ENCODE results near the gene CCDC190.
"Not testable (repeated sequence)": the region's sequence is repeated elsewhere in the genome, so short reads cannot be mapped to it uniquely, and the experiment has no call there.

Gene CCDC190

GRCh38 chr1:162823231-162823630 lies 37.7 kb downstream of the CCDC190 start:
- H3K4me1 Mint-ChIP-seq = peaks cover 19% of the 10 kb centered on the region
- ATAC-seq (peak; percentile 86), DNase-seq (peak; percentile 2 to 12)
- no peaks in the 10 kb centered on the region for H3K9me3 Mint-ChIP-seq
- H3K27me3 Mint-ChIP-seq = peaks cover 59% of the 10 kb centered on the region
- H3K4me3 Mint-ChIP-seq = peak overlapping the region; percentile 35 to 76
- H3K27ac Mint-ChIP-seq = no peak overlapping the region

- Mint-ChIP-seq H3K4me1 (peaks cover 19% of the 10 kb centered on the region), H3K9me3 (no peaks in the 10 kb centered on the region), H3K27me3 (peaks cover 58% of the 10 kb centered on the region), H3K27ac (peak overlapping the region in 1 of 2 donors; percentile 87), H3K4me3 (peak overlapping the region; percentile 76)
- DNase-seq (peak; percentile 11 to 14), ATAC-seq (peak; percentile 62)
These were observed 38.4 kb downstream of the CCDC190 start for GRCh38 chr1:162822391-162823200.

GRCh38 chr1:162818666-162819065 lies 42.3 kb downstream of the CCDC190 start:
- H3K4me3 Mint-ChIP-seq, DNase-seq: not testable (repeated sequence)

GRCh38 chr1:162818136-162818535 lies 42.8 kb downstream of the CCDC190 start:
- Mint-ChIP-seq H3K4me1 (peaks cover 15% of the 10 kb centered on the region), H3K27me3 (peaks cover 25% of the 10 kb centered on the region)
- ATAC-seq, H3K9me3 Mint-ChIP-seq, H3K27ac Mint-ChIP-seq, H3K4me3 Mint-ChIP-seq, DNase-seq: not testable (repeated sequence)

More at GRCh38 chr1:162818666-162819065, 42.3 kb downstream of the CCDC190 start:
- not testable (repeated sequence) for H3K9me3 Mint-ChIP-seq, H3K27ac Mint-ChIP-seq, ATAC-seq
- peaks cover 19% of the 10 kb centered on the region for H3K4me1 Mint-ChIP-seq
- H3K27me3 Mint-ChIP-seq = peaks cover 27% of the 10 kb centered on the region

- H3K27ac Mint-ChIP-seq = peak overlapping the region in 1 of 2 donors; percentile 19
- H3K9me3 Mint-ChIP-seq, H3K4me3 Mint-ChIP-seq, H3K4me1 Mint-ChIP-seq, DNase-seq, ATAC-seq, H3K27me3 Mint-ChIP-seq: not testable (repeated sequence)
These were observed 48.6 kb downstream of the CCDC190 start for GRCh38 chr1:162812357-162812756.

GRCh38 chr1:162807503-162807902 lies 53.5 kb downstream of the CCDC190 start:
- not testable (repeated sequence) for H3K9me3 Mint-ChIP-seq, H3K4me1 Mint-ChIP-seq, H3K4me3 Mint-ChIP-seq, H3K27me3 Mint-ChIP-seq, ATAC-seq, DNase-seq, H3K27ac Mint-ChIP-seq

Data from stimulated activated naive CD8-positive, alpha-beta T cell treated with anti-CD3 and anti-CD28 coated beads, Interleukin-15, amount 100 ng/mL, for 72 hours (primary cell).